ENCODE measurements around the gene LMNTD2.

Gene LMNTD2

DNA sequence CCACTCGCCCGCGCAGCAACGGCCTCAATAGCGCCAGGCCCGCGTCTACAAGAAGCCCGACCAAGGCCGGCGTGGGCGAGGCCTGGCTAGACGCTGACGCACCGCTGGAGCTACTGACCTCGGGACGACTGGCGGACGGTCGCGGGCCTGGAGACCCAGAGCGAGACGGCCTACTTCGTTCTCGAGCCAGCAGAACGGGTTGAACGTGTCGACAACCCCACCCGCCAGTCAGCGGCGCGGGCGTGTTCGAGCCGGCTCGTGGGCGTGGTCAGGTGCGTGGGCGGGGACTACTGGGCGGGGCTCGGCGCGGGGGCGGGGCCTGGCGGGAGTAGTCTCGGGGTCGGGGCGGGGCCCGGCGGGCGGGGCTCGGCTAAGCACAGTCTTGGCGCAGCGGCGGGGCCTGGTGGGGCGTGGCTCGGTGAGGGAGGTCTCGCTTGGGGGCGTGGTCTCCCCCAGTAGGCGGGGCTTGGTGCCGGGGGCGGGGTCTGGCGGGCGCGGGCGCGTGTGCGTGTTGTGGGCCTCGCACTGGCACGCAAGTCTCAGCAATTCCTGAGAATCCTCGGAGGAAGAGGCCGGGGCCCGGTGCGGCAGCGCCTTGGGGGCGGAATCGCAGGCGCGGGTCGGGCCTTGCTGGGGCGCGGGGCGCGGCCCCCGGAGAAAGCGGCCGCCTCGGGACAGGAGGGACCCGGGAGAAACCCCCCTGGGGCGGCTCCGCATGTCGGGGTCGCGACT, 53.4 kb downstream of the LMNTD2 start, which contains the start of gene RNH1:
Gene RNH1, minus strand, starts transcription at position 248 of the 732 bp plus-strand sequence. CDS start 5,080 bp downstream, outside the sequence.
- DNase-seq: peak; percentile 79

DNA sequence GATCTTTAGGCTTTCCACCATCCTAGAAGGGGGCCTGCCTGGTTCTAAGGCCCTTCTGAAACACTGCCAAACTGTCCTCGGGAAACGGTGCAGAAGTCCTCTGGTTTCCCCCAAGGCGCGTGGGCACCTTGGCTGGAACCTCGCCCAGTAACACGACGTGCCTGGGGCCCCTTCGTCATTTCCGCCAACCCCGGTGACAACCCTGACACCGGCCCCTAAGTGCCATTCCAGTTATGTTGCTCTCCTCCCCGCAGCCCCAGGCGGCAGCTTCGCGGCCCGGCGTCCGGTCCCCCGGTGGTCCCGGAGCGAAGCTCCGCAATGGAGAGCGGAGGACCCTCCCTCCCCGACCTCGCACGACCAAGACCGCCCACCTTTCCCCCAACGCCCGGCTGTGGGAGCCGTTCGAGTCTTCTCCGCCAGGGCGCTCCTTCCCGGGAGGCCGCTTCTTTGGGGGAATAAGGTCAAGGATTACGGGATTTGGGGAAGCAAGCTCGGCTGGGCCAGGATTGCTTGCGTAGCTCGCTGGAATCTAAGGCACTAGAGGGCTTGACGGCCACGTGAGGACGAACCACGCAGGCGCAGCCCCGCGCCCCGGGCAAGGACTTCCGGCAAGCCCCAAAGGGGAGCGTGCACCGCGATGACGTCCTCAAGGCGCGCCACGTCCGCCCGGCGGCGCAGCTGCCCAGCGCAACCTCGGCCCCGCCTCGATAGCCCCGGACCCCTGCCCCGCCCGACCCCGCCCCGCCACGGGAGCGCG, 54.1 kb downstream of the LMNTD2 start:
- DNase-seq: peak; percentile 93

GRCh38 chr11:504994-505344, 55.6 kb downstream of the LMNTD2 start:
- no peak for DNase-seq

Data from DMS153 (cell line).